ENCODE data around the gene COA6.

COA6 gene

GRCh38 chr1:234406871-234407270, 33.6 kb downstream of the COA6 start:
- in situ Hi-C loops (cut with MboI; ENCODE audit: low sequenced_read_pairs): no loop called here

- in situ Hi-C loops (cut with MboI; ENCODE audit: low sequenced_read_pairs): no loop called here
Measured at GRCh38 chr1:234408757-234409156, 35.5 kb downstream of the COA6 start.

- in situ Hi-C loops (cut with MboI; ENCODE audit: low sequenced_read_pairs): no loop called here
Measured at GRCh38 chr1:234409328-234409727, 36.1 kb downstream of the COA6 start.

GRCh38 chr1:234412830-234413229, 39.6 kb downstream of the COA6 start:
- in situ Hi-C loops (cut with MboI; ENCODE audit: low sequenced_read_pairs): no loop called here

DNA sequence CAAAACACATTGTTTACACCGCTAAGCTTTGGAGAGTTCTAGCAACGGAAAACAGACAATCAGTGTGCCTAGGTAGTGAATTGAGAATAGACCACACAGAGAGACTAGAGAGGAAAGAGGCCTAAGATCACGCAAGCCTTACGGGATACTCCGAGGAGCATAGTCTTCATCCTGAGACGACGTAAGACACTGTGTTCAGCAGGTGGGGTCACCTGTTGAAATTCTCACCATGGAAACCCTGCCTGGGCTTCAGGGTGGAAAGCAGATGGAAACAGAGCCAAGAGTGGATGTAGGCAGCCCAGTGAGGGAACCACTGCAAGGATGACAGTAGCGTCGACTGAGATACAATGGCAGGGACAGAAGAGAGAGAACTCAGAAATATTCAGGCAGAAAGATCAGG, 40.2 kb downstream of the COA6 start:
- in situ Hi-C loops (cut with MboI; ENCODE audit: low sequenced_read_pairs): no loop called here

GRCh38 chr1:234413990-234414389, 40.7 kb downstream of the COA6 start:
- in situ Hi-C loops (cut with MboI; ENCODE audit: low sequenced_read_pairs): no loop called here

DNA sequence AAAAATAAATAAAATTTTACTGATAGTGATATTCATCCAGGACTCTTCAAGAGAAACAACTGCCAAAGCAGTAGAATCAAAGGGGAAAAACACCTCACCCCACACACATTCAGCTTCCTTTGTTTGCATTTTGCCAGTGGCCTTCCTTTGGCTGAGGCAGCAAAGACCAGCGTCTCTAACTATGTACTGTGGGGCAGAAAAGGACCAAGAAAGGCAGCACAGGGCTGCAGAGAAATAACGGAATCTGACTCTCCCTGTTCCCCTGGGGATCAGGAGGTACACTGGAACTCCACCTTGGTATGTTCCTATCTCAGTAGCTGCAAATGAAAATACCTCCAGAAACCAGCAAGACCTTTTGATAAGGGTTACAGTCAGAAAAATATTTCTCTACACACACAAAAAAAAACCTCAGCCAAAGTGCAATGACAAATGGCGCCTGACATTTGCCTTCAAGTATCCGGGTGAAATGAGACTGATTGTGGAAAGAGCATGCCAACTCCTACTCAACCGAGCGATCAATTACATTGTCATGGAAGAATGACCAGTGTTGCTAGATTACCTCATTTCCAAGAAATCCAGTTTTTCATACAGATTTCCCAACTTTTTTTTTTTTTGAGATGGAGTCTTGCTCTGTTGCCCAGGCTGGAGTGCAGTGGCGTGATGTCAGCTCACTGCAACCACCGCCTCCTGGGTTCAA, 54.8 kb downstream of the COA6 start:
- in situ Hi-C loops (cut with MboI; ENCODE audit: low sequenced_read_pairs): no loop called here

DNA sequence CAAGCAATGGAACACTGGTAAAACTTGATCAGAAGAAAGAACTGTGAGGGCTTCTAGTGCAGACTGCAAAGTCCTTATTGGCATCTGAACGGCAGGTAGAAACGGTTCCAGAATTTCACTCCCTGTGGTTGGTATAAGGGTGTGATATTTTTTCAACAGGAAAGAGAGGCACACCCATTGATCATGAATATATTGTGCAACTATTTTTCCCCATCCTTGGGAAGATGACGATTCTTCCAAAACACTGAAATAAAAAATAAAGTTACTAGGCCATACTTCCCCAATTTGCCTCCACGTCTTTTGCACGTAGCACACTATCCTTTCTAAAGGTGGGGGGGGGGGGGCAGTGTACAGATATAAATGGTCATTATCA, 56.2 kb downstream of the COA6 start:
- in situ Hi-C loops (cut with MboI; ENCODE audit: low sequenced_read_pairs): no loop called here

DNA sequence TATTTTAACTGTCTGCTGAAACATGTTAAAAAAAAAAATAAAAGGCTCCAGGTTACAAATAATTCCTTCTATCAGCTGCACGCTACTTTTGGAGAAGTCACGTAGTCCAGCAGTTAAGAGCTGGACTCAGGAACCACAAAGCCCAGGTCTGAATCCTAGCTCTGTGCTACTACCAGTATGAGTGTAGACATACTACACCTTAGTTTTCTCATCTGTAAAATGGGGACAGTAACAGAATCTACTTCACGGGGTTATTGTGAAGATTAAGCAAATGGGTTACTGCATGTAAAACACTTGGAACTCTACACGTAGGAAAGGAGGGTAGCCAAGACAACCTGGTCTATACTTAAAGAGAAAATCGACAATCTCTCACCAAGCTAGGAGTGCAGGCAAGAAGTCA, 57.4 kb downstream of the COA6 start:
- in situ Hi-C loops (cut with MboI; ENCODE audit: low sequenced_read_pairs): no loop called here

- in situ Hi-C loops (cut with MboI; ENCODE audit: low sequenced_read_pairs): no loop called here
Measured at GRCh38 chr1:234431255-234431654, 58.0 kb downstream of the COA6 start.

DNA sequence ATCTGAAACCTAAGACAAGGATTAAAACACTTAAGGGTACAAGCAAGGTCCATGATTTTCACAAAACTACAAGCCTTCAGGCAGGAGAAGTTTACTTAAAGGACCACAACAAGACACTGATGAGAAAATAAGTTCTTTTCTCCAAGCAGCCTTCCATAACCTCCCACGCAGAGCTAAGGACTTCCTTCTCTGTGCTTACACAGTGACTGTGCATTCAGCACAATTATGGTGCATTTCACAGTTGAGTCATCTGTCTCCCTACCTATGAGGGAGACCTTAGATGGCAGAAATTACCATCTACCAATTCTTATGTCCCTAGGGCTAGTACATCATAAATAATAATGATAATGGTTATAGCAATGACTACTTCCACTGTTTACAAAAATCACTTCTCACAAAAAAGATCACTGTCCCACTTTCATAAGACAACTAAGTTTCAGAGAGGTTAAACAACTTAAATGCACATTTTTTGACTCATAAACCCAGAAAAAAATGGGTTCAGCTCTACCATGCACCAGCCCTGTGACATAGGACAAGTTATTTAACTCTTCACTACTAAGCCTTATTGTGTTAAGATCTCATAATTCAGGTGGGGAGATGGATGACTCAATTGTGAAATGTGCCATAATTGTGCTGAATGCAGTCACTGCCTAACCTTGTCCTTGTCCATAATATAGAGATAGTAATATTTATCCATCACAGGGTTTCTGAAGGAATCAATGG, 60.5 kb downstream of the COA6 start:
- in situ Hi-C loops (cut with MboI; ENCODE audit: low sequenced_read_pairs): no loop called here
